Activated T-cell treated with anti-CD3 and anti-CD28 coated beads for 48 hours (primary cell): ENCODE measurements around the gene ZFAND3.
A peak's percentile ranks its signal among the peaks of the same experiment; 100 is the strongest.
"Not testable (repeated sequence)": the region's sequence is repeated elsewhere in the genome, so short reads cannot be mapped to it uniquely, and the experiment has no call there.

Source experiments
- DNase-seq: peaks from one replicate; pipeline ENCODE4 v3.0.0-alpha.2; 2020; ENCODE audit warnings: low read depth

ZFAND3 gene

DNA sequence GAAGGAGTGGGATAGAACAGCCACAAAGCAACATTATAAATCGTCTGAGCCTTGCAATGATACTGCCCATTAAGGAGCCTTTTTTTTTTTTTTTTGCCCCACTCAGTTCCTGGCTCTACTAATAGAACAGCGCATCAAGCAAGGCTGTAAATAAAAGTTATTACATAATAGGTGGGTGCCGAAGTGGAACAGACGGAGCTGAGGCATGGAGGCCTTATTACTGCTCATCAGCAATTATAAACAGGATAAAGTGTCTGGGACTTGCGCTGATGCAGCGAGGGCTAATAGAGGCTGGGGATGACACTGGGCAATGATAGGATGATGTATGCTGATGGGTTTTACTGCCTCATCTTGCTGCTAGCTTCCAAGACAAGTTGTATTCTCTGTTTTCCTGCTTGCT, 272.1 kb downstream of the ZFAND3 start:
- no peak for DNase-seq

DNA sequence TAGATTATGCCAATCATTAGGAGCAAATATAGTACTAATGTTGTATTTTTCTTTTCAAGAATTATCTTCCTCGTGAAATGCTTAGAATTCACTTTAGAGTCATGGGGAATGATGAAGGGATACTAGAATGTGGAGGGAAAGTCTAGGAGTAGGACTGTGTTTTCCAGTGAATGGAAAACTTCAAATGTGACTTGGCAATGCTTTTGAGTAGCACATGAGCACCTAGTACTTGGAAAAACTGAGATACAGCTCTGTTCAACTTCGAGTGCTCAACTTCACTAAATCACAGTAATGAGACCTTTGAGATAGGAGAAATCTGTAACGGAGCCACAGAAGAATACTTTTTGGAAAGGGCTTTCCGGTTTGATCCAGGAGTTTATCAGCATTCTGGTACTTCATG, 272.9 kb downstream of the ZFAND3 start:
- DNase-seq, result no peak

DNA sequence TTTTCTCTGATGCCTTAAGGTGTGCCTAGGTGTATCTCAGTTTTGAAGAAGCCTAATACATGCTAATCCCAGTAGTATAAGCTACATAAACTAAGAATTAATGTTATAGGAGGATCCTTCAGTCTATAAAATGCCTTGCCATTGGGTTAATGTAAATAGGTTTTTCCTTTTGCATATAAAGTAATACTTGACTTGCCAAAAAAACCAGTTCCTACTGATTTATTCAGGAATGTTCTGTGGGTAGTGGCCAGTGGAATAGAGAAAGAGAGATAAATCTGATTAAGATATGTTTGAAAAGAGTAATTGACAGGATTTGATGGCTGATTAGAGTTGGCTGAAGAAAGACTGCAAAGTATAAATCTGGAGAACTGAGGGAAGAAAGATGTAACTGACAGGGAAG, 273.4 kb downstream of the ZFAND3 start:
- DNase-seq, result no peak

DNA sequence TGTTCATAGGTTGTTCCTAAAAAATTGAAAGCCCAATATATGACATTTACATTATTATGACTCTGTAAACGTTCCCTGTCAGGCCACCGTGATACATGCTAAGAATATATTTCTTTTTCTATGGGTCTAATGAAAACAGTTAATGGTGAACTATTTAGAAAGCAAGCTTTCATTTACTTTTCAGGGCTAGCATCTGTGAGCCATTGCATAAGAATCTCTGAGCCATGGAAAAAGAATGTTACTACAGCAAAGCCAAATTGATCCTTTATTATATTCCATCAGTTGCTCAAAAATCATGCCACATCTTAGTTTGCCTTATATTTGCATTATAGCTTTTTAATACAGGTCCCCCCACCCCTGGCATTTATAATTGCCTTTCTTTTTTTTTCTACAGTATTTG, 275.5 kb downstream of the ZFAND3 start:
- no peak for DNase-seq

DNA sequence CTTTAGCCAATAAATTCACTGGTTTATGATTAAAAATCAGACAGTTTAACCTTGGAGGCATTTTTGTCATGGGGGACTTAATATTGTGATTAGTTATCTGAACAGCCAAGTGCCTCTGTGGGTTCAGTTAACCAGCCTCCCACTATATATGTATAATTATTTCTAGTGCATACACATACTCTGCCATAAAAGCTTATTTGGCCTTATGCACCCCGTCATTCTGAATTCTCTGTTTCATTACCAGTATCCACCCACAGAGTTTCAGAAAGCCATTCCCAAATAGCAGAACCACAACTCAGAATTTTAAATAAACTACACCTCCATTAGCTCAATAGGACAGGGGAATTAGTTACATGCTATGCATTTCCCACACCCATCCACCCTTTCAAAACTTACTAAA, 279.7 kb downstream of the ZFAND3 start:
- DNase-seq, result no peak

DNA sequence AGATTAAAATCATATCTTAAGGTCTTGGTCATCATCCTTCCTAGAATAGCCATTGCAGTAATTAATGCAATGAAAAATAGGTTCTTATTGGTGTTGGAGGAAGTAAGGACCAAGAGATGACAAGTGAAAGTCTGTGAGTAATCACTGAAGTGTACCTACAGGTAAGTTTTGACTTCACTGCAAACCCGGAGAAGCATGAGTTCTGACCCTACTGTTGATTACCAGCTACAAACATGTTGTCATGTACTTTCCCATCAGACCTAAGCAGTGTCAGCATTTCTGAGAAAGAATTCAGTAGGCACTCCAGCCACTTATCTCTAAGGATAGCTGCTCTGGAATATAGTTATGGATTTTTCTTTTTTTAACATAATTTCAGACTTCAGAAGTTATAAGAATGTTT, 280.9 kb downstream of the ZFAND3 start:
- no peak for DNase-seq

DNA sequence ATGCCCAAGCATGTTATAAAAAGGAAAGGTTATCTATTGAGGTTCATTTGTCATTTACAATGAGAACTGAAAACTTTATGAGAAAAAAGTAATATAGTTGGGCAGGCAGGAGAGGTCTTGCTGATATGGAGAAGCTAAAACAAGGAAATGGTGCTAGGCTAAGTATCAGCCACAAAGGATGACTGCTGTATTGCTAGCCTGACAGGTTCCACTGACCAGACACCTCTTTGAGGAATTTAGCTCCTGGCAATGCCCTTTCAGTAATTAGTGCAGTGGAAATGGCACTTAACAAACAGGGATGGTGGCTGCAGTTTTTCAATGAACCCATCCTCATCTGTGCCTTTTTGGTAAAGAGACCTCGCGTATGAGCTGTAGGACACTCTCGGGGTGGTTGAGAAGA, 284.4 kb downstream of the ZFAND3 start:
- DNase-seq, result no peak

DNA sequence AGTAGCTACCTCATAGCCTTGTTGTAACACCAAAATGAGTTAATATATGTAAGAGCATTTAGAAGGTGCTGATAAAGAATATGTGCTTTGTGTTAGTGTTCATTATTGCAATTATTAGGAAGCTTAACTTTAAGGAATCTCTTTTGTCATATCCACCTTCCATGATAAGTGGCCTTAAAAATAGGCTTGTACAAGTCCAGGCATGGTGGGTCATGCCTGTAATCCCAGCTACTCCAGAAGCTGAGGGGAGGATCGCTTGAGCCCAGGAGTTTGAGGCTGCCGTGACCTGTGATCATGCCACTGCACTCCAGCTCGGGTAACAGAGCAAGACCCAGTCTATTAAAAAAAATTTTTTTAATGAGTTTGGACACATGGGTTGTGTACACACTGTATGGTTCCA, 285.5 kb downstream of the ZFAND3 start:
- DNase-seq, result no peak

DNA sequence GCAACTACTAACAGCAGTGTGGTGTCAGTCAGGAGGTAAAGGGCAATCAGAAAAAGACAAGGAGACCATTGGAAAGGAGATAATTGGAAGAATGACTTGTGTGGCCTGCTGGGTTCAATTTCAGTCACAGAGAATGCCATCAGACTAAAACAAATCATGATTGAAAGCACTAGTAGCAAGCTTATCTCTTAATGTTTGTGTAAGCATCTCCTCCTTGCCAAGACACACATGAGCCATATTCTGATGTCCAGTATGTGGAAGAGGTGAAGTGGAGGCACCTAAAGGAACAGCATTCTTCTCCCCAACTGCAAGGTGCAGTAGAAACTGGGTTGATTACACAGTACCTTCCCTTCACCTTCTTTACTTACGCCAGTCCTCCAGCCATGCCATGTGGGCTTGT, 287.5 kb downstream of the ZFAND3 start:
- DNase-seq, result no peak

DNA sequence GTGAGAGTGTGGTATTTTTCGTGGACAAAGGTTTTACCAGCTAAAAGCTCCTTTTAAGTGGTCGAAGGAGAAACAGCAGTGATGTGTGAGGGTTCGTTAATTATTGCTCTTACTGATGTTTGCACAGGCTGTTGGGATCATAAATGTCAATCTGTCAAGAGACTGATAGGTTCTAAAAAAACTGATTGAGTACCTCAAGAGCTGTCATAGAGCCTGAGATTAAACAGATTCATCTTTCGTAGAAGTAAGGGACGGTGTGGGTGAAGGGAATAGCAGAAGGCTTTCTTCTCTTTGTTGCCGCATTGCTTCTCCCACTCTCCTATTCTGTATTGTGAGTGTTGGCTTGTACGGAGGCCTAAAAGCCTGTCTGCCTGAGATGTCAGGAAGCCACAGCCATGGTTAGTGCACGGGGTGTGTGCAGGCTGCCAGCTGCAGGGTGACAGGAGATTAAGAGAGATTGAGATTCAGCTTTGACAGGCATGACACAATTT, 291.0 kb downstream of the ZFAND3 start:
- DNase-seq, result no peak

DNA sequence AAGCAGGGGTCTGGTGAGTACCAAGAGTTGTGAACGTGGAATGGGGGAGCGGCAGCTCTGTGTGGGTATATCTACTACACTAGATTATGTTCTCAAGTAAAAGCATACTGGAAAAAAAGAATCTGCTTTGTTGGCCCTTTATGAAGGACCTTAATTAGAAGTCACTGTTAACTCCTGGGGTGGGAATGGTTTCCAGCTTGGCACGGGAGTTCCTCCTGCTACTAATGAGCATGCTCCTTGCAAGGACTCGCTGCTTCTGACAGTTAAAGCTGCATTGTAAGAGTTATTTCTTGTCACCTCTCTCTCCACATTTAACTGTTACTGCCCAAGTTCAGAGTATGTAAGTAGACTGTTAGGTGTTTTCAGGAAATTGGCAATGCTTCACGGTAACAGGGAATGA, 292.7 kb downstream of the ZFAND3 start:
- no peak for DNase-seq

DNA sequence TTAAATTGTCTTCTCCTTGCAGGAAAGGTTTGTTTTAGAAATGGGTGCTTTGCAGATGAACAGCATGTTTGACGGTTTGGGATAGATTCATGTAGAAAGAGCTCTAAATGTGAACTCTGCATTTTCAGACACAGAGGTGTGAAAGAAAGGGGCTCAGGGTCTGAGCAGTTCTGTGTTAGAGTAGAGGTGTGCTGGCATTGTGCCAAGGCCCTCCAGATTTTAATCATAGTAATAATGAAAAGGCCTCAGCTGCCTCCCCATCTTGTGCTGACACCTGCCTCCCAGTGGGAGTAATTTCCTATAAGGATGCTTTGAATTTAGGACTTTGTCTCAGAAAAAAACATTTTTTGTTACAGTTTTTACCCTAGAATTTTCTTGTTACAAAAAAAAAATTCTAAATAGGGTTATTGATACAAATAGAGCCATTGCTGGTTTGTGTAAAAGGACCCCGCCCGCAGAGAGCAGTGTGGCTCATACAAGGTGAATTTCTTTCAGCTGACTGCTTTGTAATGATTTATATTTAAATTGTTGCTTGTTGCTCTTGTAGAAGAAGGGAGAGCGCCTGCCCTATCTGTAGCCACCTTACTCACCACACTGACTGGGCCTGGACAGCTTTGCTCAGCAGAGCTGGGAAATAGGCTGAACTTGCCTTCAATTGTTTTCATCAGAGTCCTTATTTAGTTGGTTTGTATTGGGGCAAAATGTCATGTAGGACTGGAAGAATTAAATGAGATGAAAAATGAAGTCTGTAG, 294.5 kb downstream of the ZFAND3 start:
- no peak for DNase-seq

DNA sequence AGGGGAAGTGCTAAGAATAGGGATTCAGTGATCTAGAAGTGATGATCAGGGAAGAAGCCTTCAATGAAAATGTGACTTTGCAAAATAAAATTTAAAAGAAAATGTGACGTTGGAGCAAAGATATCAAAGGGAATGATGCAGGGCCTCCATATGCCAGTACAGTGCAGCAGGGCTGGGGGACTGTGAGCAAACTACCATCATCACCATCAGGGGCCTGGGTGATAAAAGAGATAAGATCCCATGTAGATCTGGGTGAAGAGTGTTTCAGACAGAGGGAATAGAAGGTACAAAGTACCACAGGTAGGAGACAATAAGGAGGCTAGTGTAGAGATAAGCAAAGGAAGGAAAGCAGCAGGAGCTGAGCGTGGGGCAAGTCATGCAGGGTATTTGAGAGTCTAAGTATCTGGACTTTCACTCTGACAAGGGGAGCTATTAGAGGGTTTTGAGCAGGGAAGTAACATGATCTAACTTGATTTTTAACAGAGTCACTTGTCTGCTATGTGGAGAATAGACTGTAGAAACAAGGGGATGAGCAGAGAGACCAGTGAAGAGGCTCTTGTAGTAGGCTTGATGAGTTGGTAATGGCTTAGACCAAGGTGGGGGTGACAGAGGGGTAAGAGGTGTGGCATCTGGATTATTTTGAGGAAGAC, 295.6 kb downstream of the ZFAND3 start:
- DNase-seq, result no peak

DNA sequence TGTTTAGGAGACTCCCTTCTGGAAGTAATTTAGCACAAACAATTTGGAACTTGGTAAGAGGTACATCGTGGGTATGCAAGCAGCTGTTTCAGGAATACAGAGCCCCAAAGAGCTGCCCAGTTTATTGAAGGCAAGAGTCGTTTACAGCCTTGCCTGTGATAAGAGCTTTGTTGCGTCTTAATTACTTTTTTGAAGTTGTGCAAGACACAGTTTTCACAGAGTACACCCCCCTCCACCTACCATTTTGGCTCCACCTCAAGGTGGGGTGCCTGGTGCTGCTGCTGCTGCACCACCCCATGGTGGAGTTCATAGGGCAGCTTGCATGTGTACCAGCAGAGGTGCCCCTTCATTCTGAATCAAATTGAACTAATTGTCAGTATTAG, 296.1 kb downstream of the ZFAND3 start:
- no peak for DNase-seq

DNA sequence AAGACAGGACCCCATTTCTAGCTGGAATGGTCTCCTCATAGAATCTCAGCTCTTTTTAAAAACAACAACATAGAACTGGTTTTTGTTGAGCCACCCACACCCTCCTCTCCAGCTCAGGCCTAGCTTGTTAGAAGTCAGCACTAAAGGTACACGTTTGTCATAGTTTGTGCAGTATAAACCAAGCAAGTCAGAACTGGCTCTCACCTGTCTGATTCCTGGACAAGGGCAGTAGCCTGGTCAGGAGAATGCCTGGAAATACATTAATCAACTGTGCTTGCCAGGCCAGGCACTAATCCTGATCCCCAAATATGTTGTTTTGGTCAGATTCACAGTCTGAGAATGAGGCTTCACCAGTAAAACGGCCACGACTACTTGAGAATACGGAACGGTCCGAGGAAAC, 296.7 kb downstream of the ZFAND3 start:
- no peak for DNase-seq

DNA sequence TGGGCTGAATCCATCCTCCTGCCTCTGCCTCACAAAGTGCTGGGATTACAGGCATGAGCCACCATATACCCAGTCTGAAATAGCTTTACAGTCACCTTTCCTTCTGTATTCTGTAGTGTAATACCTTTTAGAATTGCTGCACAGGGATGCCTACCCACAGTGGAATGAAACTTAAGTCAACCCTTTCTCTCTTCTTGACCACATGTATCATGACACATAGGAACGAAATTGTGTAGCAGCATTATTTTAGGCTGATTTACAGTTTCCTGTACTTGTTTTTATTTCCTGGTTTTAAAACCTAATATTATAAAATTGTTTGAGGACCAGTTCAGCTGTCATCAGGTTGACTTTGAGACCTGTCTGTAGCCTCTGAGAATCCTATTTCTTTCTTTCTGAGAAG, 297.8 kb downstream of the ZFAND3 start:
- DNase-seq, result no peak

DNA sequence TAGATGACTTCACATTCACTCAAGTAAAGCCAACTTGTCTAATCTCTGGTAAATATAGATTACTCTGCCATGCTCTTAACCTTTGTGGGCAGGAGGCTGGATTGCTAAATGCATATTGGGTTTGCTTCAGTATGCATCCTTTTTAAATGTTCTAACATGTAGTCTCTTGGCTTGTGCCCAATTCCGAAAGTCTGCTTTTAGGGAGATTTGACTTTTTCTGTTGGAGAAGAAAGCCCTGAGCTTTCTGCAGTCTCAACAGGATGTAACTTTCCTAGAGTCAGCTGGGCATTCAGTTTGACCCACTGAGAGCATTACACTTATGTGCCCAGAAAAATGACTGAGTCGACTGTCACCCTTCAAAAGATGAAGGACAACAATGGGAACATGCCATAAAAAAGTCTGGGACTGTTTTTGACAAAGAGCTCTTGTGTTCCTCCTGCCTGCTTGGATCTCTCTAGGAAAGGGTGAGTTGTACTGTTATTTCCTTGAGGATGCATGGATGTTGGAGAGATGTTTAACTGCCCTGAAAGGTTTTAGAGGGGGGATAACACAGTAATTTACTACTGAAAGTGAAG, 299.4 kb downstream of the ZFAND3 start:
- no peak for DNase-seq

DNA sequence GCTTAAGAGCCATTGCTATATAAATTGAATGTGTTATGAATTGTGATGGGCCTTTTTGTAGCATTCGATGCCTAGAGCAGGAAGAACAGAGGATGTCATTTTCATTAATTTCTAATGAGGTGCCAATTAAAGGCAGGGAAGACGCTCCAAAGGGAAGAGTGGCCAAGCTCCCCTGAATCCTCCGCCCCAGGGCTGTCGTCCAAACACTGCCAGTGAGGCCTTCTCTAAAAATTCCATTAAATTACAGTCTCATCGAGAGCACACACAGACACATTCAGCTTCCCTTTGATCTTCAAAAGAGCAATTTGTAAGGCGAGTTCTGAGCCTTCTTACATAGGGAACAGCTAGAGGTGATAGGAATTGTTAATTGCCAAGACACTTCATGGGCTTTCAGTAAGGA, 300.0 kb downstream of the ZFAND3 start:
- no peak for DNase-seq

DNA sequence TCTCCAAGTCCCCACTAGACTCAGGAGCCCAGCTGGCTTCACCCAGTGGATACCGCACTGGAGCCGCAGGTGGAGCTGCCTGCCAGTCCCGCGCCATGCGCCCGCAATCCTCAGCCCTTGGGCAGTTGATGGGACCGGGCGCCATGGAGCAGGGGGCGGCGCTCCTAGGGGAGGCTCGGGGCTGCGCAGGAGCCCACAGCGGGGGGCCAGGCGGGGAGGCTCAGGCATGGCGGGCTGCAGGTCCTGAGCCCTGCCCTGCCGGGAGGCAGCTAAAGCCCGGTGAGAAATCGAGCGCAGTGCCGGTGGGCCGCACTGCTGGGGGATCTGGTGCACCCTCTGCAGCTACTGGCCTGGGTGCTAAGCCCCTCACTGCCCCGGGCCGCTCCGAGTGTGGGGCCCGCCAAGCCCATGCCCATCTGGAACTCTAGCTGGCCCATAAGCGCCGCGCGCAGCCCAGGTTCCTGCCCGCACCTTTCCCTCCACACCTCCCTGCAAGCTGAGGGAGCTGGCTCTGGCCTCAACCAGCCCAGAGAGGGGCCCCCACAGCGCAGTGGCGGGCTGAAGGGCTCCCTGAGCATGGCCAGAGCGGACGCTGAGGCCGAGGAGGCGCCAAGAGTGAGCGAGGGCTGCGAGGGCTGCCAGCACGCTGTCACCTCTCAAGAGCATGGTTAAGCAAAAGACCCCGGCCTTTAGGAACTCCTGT, 304.8 kb downstream of the ZFAND3 start:
- DNase-seq, result not testable (repeated sequence)

DNA sequence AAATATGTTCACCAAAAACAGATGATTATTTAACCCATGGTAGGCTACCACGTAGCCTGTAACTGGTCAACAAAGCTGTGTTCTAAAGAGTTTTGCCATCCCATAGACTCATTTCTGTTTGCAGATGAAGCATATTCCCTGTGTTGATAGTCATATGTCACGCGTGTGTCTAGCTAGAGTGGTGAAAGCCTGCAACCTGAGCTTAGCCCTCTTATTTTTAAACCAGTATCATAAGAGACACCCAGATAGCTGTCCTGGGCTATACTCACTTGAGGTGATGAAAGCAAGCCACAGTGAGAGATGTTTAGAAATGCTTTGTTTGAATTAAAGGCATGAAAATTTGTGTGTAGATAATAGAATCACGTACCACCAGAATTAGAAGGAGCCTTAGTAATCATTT, 307.8 kb downstream of the ZFAND3 start:
- no peak for DNase-seq

DNA sequence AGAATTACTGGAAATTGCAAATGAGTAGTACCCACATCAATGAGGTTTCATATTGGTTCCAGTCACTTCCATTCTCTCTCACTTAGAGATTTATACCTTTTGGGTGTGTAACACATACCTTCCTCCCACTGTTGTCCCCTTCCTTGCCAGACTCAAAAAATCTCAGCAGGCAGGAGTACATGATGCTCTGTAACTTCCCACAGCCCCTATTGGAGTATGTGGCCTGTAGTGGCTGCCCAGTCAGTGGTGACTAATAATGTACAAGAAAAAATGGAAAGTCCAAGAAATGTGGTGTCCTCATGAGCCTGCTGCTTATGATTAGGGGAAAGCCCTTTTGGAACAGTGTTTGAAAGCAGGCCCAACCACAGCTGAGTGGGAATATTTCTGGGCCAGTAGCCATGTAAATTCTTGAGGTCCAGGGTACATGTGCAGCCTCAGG, 312.0 kb downstream of the ZFAND3 start:
- DNase-seq, result peak; percentile 7

DNA sequence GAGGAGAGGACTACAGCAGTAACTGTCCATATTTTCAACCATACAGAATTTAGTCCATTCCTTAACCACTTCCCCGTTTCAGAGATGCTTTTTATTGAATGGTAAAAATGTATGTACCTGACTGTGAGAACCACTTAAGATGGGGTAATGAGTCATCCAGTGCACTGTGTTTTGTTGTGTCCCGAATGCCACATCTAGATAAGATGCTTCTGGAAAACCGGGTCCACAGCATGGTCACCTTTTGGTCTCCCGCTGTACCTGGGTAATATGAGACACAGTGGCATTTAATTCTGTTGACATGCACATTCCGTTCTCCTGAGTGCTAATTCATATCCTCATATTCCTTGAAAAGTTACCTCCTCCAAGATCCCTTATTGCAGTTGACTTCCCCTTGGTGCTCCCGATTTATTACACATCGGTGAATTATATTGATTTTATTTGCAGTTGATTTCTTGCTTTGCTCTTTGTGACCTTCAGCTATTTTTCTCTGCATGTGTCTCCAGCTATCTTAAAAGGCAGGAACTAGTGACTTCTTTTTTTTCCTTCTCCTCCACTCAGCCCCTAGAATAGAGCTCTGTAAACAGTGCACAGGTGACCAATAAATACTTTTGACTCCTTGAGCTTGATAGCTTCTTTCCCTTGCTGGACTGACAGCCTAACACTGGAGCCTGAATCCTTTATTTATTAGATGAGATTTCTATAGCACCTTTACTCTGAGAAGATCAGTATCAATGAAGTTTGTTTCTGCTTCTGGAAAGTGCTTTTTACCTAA, 314.6 kb downstream of the ZFAND3 start:
- DNase-seq, result no peak
